Islet of Langerhans (tissue), 1 donor: ENCODE results near the gene RNF144A.
"Not testable (repeated sequence)": the region's sequence is repeated elsewhere in the genome, so short reads cannot be mapped to it uniquely, and the experiment has no call there.

Source experiments
- FAIRE-seq: peaks from one replicate; lab custom pipeline; 2011; peaks lifted over from hg19 to GRCh38; lab: Jason Lieb, UNC

RNF144A gene

DNA sequence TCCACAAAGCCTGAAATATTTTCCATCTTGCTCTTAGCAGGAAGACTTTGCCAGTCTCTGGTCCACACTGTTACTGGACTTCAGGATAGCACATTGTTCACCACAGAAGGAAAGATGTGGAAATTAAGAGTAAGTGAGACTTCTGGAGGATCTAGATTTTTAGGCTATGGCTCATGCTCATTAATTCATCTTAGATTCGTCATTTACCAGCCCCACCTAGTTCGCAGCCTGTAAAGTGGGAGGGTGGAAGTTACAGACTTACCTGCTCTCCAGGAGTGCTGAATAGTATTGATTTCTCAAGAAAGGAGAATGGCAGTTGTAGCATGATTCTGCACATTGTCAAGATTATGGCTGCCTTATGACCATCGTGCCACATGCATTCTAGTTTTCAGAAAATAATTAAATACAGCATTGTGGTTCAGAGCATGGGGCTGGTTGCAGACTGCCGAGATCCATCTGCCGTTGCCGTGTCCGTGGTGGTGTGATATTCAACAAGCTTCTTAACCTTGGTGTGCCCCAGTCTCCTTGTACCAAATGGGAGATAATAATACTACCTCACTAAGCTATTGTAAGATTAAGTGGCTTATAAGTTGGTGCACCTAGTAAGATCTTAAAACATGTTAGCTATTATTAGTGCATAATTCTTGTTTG lies 56.8 kb downstream of the RNF144A start:
- FAIRE-seq: no peak

DNA sequence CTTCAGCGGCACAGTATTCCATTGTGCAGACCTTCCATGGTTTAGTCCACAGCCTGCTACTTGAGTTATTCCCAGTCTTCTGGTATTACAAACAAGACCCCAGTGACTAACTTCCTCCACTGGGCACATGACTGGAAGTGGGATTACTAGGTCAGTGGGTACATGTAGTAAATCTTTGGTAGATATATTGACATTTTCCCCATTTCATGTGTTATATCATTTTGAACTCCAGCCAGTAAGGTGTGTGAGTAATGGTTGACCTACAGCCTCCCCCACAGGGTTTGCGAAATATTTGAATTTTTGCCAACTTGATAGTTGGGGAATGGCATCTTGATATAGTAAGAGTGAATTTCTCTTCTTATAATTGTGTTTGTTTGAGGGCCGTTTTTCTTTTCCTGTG lies 58.8 kb downstream of the RNF144A start:
- no peak for FAIRE-seq

DNA sequence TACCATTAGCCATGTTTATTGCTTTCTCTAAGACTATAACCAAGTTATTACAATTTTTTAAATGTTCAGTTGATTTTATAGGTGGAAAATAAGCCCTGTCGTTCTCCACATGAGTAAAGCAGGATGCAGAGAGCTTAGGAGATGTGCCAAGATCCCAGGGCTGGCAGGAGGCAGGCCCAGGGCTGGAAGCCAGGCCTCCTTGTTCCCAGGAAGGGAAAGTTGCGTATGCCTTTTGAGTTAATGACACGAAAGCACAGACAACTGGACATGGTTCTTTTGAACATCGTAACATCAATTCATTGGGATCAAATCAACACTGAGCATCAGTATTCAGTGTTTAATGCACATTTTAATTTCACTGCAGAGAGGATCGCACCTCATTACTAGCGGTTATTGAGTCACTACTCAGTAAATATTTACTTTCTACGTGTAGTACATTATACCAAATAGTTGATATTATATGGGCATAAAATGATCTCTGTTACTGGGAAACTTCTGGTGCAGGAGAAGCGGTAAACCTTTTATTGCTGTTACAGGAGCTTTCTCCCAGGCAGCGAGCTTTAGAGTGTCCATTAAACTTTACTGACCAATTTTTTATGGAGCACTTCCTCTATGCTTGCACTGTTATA lies 60.0 kb downstream of the RNF144A start:
- peak; percentile 81 for FAIRE-seq

DNA sequence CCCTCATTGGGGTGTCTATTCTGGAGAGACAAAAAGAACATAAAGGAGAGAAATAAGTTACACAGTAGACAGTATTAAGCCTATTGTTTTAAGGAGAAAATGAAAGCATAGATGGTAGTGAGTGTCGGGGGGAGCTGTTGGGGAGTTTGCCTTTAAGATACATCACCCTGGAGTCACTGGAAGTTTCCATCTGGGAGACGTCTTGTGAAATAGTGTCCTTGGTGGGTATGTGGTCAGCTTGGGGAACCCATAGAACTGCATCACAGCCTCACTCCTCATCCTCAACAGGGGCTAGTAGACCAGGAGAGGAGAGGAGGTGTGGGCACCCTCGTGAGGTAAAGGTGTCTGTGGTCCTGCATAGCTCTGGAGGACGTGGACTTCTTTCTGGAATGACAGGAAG lies 60.6 kb downstream of the RNF144A start:
- no peak for FAIRE-seq

GRCh38 chr2:6978991-6979390 lies 61.8 kb downstream of the RNF144A start:
- no peak for FAIRE-seq

GRCh38 chr2:6982449-6982848 lies 65.2 kb downstream of the RNF144A start:
- FAIRE-seq: no peak

DNA sequence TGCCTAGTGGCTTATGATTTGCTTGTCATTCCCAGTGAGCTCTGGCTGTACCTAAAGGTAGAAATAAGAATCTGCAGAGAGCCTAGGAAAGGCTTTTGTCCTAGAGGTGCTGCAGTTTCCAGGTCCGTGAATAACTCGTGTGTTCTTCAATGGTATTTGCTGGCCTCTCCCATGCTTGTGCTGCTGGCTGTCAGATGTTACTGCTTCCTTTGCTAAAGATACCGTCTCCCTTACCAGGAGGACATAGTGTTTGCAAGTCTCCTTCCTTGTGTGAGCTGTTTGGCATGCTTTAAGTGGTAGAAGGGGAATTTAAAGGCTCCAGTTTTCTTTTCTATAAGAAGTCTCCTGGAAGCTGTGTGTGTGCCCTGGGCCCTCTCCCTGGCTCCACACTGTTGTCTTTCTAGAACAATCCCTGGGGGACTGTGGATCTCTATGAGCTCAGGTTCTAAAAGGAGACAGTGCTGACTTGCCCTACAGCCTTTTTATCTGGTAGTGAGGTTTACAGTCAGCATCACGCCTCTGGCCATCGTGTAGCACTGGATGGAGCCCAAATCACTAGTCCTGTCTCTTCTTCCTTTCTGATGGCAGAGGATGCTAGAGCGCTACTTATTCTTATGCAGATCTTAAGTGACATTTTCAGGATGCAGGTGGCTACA lies 65.8 kb downstream of the RNF144A start:
- FAIRE-seq: no peak

DNA sequence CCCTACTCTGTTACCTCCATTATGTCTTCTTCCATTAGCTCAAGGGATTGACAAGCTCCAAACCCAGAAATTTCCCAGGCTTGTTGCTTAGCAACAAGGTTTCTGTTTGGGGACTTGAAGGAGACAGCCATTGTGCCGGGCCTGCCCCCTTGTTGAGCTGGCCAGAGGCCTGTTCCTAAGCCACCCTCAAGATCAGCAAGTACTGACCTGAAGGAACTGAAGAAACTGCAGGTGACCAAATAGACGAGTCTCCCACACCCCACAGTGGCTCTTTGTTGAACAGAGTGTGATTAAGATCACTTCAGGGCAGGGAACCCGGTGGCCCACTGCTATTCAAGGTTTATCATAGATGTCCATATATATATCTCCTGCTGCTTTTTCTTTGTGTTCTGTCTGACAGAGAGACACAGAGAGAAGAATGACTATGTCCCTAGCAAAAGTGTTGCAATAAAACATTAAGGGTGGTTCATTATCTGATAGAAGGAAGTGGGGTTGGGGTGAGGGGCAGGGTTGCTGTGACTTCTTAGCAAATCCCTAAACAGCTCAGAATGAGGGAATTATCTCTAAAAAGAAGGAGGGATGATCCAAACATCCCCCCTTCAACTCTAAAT lies 69.2 kb downstream of the RNF144A start:
- no peak for FAIRE-seq

GRCh38 chr2:6986912-6987361 lies 69.7 kb downstream of the RNF144A start:
- FAIRE-seq: peak; percentile 92

DNA sequence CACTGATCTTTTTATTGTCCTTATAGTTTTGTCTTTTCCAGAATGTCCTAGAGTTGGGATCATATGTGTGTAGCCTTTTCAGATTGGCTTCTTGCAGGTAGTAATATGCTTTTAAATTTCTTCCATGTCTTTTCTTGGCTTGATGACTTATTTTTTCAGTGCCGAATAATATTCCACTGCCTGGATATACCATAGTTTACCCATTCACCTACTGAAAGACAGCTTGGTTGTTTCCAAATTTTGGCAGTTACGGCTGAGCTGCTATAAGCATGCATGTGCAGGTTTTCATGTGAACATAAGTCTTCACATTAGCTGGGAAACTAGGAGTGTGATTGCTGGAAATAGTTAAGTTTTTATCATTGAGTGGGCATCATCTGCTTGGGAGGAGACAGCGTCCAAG lies 73.7 kb downstream of the RNF144A start:
- FAIRE-seq: no peak

DNA sequence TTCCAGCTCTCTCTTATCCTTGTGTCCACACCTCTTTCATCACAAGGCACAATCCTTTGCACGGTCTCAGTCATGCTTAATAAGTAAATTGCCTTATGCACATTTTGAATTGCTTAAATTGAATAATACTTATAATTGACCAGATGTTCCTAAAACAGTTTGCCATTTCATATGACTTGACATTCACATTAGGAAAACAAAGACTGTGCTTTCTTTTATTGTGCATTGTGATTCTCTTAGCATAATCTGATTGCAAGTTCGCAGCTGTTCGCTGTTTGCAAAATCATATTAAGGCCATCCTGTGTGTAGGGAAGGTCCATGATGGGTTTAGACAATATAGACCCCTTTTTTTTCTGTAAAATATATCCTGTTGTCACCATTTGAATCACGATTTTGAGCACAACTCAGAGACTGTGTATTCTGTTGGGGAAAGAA lies 75.6 kb downstream of the RNF144A start:
- FAIRE-seq: no peak

DNA sequence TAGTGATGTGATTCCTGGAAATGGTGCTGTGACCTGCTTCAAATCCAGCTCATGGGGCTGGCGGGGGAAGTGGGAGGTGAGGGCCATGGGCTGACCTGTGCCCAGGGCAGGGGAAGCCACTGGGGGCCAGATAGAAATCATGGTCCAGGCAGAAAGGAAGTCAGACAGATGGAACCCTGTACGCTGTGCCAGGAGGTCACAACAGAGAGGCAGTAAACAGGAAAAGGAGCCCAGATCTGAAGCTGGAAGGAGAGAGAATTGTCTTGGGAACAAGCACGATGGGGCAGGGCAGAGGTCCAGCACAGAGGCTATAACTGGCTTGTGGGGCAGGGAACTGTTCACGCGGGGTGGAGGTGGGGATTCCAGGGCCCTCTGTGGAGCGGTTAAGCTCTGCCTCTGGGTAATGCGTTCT lies 76.0 kb downstream of the RNF144A start:
- FAIRE-seq: no peak

- FAIRE-seq: no peak
Observed at GRCh38 chr2:6993936-6994335, 76.7 kb downstream of the RNF144A start.

- no peak for FAIRE-seq
Observed at GRCh38 chr2:6994536-6995128, 77.4 kb downstream of the RNF144A start.

DNA sequence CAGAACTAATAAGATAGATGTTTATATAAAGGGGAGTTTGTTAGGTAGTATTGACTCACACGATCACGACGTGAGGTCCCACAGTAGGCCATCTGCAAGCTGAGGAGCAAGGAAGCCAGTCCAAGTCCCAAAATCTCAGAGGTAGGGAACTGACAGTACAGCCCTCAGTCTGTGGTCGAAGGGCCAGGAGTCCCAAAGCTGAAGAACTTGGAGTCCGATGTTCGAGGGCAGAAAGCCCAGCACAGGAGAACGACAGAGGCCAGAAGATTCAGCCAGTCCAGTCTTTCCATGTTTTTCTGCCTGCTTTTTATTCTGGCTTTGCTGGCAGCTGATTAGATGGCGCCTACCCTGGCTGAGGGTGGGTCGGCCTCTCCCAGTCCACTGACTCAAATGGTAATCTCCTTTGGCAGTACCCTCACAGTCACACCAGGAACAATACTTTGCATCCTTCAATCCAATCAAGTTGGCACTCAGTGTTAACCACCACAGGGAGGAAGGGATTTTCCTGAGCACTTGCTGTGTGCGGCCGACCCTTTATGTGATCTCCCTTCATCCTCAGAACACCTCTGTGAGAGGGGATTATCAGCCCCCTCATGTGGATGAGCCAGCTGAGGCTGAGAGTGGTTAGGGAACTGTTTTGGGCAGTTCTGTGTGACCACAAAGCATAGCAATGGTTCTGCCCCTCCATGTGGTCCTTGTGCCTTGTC lies 78.3 kb downstream of the RNF144A start:
- FAIRE-seq: no peak

DNA sequence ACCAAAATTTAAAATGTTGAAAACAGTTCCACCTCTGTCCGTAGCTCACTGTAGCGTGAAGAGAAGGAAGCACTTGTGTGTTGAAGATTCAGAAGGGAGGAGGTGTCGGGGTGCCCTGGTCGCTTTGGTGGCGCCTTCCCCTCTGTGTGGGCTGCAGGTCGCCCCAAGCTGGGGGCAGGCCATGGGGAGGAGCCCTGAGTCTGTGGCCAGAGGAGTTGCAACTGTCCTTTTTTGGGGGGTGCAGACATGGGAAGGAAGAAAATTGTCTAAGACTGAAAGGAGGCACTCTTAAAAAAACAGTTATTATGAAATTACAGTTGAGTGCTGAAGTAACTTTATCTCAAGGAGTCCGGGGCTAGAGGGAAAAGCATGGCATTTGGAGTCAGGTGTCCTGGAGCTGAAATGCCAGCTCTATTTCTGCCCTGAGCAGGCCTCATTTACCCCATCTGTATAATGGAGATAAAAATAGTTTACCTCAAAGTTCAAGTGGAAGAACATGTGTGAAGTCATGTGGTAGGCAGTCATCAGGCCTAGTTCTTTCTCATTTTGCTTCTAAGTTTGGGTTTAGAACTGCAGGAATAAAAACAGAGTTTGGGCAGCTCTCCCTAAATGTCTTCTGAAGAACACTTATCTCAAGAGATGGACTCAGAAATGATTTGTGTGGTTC lies 82.1 kb downstream of the RNF144A start:
- FAIRE-seq: no peak

DNA sequence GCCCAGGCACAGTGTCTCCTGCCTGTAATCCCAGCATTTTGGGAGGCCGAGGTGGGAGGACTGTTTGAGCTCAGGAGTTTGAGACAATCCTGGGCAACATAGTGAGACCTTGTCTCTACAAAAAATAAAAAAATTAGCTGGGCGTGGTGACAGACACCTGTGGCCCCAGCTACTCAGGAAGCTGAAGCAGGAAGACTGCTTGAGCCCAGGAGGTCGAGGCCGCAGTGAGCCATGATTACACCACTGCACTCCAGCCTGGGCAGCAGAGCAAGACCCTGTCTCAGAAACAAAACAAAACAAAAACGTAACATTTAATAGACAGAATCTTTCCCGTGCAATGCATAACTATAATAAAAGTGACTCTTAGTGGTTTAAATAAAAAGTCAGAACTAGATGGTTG lies 84.2 kb downstream of the RNF144A start:
- FAIRE-seq: not testable (repeated sequence)

GRCh38 chr2:7003895-7004294 lies 86.7 kb downstream of the RNF144A start:
- no peak for FAIRE-seq

- FAIRE-seq: no peak
Observed at GRCh38 chr2:7004636-7005035, 87.4 kb downstream of the RNF144A start.

DNA sequence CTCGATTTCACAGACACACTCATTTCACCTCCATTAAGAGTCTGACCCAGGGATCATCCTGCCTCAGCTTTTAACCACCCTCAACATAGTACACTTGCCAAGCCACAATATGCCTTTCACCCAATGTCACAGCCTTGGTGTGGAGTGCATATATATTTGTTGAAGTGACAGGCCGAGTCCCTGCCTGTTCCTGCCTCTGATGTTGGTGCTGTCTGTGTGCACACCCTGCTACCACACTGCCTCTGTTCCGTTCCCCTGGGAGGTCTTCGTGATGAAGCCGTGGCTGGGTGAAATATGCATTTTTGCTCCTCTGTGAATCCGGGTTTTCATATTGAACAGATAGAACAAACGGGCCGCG lies 90.3 kb downstream of the RNF144A start:
- no peak for FAIRE-seq

DNA sequence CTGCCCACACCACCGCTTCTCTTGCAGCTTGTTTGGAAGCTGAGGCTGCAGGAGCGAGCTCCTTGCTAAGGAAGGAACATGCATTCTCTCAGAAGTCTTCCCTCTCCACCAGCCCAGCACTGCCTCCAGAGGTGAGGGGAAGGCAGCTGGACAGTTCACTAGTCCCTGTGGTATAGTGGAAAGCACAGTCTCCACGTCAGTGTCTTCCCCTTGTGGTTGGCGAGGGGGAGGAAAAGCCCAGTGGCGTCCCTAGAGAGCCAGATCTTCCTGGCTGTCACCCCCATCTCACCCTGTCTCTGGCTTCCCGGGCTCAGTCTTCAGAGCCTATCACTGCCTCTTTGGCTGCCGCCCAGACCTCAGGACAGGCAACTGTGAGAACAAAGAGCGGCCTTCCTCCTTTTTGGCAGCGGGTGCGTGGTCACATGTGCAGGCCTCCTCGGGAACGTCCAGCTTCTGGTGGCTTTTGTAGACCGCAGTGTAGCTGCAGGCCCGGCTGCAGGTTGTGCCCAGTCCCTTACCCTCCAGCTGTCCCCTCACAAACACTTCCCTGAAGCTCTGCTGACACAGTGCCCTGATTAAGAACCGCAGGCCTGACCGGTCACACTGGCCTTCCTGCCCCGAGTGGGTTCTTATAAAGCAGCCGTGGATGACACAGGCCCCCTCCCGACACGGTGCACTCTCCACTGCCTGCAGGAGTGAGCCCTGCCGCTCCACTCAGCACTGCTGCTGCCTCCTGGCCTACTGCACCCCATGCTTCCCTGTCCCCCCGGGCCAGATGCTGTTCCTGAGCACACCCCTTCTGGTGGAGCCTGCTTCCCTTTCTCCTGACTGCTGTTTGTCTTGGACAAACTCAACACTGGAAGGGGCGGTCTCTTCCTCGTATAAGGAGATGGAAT lies 90.9 kb downstream of the RNF144A start:
- FAIRE-seq: no peak
